Calu3 (cell line): ENCODE data around the gene CHSY1. TPM values are rescaled to one million over a fixed set of nuclear protein-coding genes. Genes with fewer than 3 reads are reported as not detected.

Experiments used
- BruUV-seq: library from RNA; stranded (reverse); fragments of 400-500 nt; replicated peaks from 2 replicates; lab custom pipeline; 2021; lab: Mats Ljungman, UMichigan
- CTCF ChIA-PET: fragments of 300-600 bp; sonication (Branson Sonifier 250); formaldehyde crosslinking; loops from one replicate; lab custom pipeline; 2022; ENCODE audit warnings: antibody characterized with exemption; lab: Charles Lee
- DNase-seq: peaks from one replicate; pipeline ENCODE4 v3.0.0; 2022
- H3K27ac Mint-ChIP-seq: one replicate; pipeline ENCODE4 v1.8.0; 2022; ENCODE audit warnings: mixed read lengths; ENCODE audit not compliant: unreplicated experiment
- H3K27me3 Mint-ChIP-seq: one replicate; pipeline ENCODE4 v1.8.0; 2022; ENCODE audit warnings: mixed read lengths; ENCODE audit not compliant: unreplicated experiment
- H3K36me3 Mint-ChIP-seq: one replicate; pipeline ENCODE4 v1.8.0; 2022; ENCODE audit warnings: mild to moderate bottlenecking, moderate library complexity, mixed read lengths; ENCODE audit not compliant: insufficient read depth, unreplicated experiment
- H3K4me1 Mint-ChIP-seq: one replicate; pipeline ENCODE4 v1.8.0; 2022; ENCODE audit warnings: mild to moderate bottlenecking, low read depth, mixed read lengths; ENCODE audit not compliant: unreplicated experiment
- H3K4me3 Mint-ChIP-seq: one replicate; pipeline ENCODE4 v1.8.0; 2022; ENCODE audit warnings: mild to moderate bottlenecking, low read depth, moderate library complexity, mixed read lengths; ENCODE audit not compliant: unreplicated experiment
- H3K9me3 Mint-ChIP-seq: one replicate; pipeline ENCODE4 v1.8.0; 2022; ENCODE audit warnings: low read depth, mixed read lengths; ENCODE audit not compliant: unreplicated experiment
- intact Hi-C: fragments of 100-400 bp; cut with micrococcal nuclease; formaldehyde crosslinking; loops from one replicate; pipeline ENCODE4 v1.10.0; 2022; ENCODE audit not compliant: unreplicated experiment
- total RNA-seq: library from RNA; stranded (reverse); gene quantifications from 2 replicates; pipeline ENCODE4 v1.2.3, GENCODE V29; 2022
- TF ChIP-seq, protein P1 (sequence below): fragments of 200-600 bp; IDR thresholded peaks from one replicate; pipeline ENCODE4 v1.8.0; 2022; ENCODE audit warnings: antibody characterized with exemption; ENCODE audit not compliant: unreplicated experiment

The CHSY1 gene
- total RNA-seq, 1 experiment from 2014 or later, result 25.0 TPM

DNA sequence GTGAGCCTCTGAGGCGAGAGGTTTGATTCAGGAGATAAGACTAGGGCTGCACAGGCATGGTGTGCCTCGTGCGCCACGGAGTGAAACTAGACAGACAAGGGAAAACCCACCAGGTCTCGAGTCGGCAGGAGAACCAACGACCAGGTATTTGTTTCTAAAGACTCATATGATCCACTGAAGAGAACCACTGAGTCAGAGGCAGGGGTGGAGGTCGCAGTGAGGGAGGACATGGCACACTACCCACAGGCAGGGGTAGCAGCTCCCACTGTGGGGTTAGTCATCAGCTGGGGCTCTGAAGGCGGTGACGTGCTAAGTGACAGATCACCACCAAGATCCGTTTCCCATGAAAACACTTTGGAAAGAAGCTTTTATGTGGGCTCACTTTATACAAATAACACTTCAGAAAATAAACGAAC, 45.7 kb downstream of the CHSY1 start:
- Mint-ChIP-seq H3K4me1 (peaks cover 16% of the 10 kb centered on the region), H3K27ac (no peak overlapping the region), H3K36me3 (no peaks in the 10 kb centered on the region), H3K9me3 (no peaks in the 10 kb centered on the region), H3K4me3 (no peak overlapping the region), H3K27me3 (no peaks in the 10 kb centered on the region)
- intact Hi-C loops, result no loop called here
- CTCF ChIA-PET, result no interaction called here
- DNase-seq, result no peak
- no TSS peak for BruUV-seq
- TF ChIP-seq, protein P1, sequence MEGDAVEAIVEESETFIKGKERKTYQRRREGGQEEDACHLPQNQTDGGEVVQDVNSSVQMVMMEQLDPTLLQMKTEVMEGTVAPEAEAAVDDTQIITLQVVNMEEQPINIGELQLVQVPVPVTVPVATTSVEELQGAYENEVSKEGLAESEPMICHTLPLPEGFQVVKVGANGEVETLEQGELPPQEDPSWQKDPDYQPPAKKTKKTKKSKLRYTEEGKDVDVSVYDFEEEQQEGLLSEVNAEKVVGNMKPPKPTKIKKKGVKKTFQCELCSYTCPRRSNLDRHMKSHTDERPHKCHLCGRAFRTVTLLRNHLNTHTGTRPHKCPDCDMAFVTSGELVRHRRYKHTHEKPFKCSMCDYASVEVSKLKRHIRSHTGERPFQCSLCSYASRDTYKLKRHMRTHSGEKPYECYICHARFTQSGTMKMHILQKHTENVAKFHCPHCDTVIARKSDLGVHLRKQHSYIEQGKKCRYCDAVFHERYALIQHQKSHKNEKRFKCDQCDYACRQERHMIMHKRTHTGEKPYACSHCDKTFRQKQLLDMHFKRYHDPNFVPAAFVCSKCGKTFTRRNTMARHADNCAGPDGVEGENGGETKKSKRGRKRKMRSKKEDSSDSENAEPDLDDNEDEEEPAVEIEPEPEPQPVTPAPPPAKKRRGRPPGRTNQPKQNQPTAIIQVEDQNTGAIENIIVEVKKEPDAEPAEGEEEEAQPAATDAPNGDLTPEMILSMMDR, result no peak

GRCh38 chr15:101204739-101205535, 46.9 kb downstream of the CHSY1 start:
- no peaks in the 10 kb centered on the region for H3K27me3 Mint-ChIP-seq
- CTCF ChIA-PET, result interaction anchor here (0.5 to 0.7 kb wide), 3 partner anchors 17 to 228 kb away, joined by 3 to 4 read pairs (median 4); no protein-coding TSS in a partner anchor
- intact Hi-C loops, result no loop called here
- TF ChIP-seq, protein P1, result no peak
- H3K4me3 Mint-ChIP-seq, result no peak overlapping the region
- no peak overlapping the region for H3K27ac Mint-ChIP-seq
- no peaks in the 10 kb centered on the region for H3K36me3 Mint-ChIP-seq
- H3K9me3 Mint-ChIP-seq, result no peaks in the 10 kb centered on the region
- no peak for DNase-seq
- no TSS peak for BruUV-seq
- H3K4me1 Mint-ChIP-seq, result peaks cover 23% of the 10 kb centered on the region

- no peak overlapping the region for H3K27ac Mint-ChIP-seq
- intact Hi-C loops, result no loop called here
- H3K27me3 Mint-ChIP-seq, result no peaks in the 10 kb centered on the region
- no peak for DNase-seq
- BruUV-seq, result no TSS peak
- H3K4me3 Mint-ChIP-seq, result no peak overlapping the region
- H3K36me3 Mint-ChIP-seq, result no peaks in the 10 kb centered on the region
- CTCF ChIA-PET, result no interaction called here
- no peaks in the 10 kb centered on the region for H3K9me3 Mint-ChIP-seq
- TF ChIP-seq, protein P1, result no peak
- peaks cover 23% of the 10 kb centered on the region for H3K4me1 Mint-ChIP-seq
Observed at GRCh38 chr15:101203607-101204189, 48.1 kb downstream of the CHSY1 start.

DNA sequence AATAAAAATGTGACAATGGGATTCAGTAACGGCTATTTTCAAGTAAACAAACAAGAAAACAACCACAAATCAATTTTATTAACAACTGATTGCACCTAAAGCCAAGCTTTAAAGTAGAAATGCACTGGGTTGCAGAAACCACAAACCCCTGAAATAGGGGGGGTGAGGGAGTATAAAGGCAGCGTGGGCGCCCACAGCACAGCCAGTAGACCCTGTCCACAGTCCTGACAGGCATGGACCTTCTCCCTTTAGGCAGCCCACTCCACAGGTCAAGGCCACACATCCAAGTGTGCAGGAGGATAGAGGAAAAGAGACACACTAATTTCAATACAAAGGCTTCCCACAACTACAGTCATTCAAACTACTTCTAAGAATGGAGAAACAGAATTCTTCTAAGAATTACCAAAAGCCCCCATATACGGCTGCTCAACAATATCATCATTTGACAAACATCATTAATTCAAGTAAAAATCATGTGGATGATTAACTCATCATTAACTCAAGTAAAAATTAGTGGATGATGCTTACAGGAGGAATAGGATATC, 48.7 kb downstream of the CHSY1 start:
- no peaks in the 10 kb centered on the region for H3K36me3 Mint-ChIP-seq
- intact Hi-C loops, result no loop called here
- TF ChIP-seq, protein P1, result no peak
- CTCF ChIA-PET, result no interaction called here
- no TSS peak for BruUV-seq
- no peak overlapping the region for H3K4me3 Mint-ChIP-seq
- H3K9me3 Mint-ChIP-seq, result no peaks in the 10 kb centered on the region
- no peak for DNase-seq
- no peak overlapping the region for H3K27ac Mint-ChIP-seq
- peaks cover 23% of the 10 kb centered on the region for H3K4me1 Mint-ChIP-seq
- H3K27me3 Mint-ChIP-seq, result no peaks in the 10 kb centered on the region
